GM21526 (cell line): ENCODE results near the gene LRG1.
"Not testable (repeated sequence)": the region's sequence is repeated elsewhere in the genome, so short reads cannot be mapped to it uniquely, and the experiment has no call there.

Experiments
- ATAC-seq: cut with Tn5 transposase; IDR thresholded peaks from one replicate; pipeline ENCODE4 v1.9.1; 2021; ENCODE audit warnings: moderate library complexity; ENCODE audit not compliant: unreplicated experiment, low FRiP score

LRG1 gene

DNA sequence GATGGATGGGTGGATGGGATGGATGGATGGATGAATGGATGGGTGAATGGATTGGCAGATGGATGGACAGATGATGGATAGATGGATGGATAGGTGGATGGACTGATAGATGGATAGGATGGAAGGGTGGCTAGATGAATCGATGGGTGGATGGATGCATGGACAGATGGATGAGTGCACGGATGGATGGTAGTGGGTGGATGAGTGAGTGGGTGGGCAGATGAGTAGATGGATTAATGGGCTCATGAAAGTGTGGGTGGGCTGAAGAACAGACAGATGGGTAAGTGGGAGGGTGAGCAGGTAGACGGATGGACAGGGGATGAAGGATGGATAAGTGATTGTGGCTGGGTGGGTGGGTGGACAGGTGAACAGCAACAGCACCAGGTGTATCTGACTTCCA, 13.9 kb upstream of the LRG1 start:
- no peak for ATAC-seq

DNA sequence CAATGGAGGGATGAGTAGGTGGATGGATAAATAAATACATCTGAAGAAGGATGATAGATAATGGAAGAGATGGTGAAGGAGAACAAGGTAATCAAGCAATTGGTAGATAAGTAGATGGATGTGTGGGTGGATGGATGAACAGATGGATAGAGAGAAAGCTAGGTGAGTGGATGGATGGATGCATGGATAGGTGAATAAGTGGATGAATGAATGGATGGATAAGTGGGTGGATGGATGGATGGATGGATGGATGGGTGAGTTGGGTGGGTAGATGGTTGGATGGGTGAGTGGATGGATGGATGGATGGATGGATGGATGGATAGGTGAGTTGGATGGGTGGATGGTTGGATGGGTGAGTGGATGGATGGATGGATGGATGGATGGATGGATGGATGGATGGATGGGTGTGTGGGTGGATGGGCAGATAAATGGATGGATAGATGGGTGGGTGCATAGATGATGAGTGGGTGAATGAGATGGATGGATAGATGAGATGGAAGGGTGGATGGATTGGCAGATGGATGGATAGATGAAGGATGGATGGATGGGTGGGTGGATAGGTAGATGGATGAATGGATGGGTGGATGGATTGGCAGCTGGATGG, 13.4 kb upstream of the LRG1 start:
- ATAC-seq, result no peak

DNA sequence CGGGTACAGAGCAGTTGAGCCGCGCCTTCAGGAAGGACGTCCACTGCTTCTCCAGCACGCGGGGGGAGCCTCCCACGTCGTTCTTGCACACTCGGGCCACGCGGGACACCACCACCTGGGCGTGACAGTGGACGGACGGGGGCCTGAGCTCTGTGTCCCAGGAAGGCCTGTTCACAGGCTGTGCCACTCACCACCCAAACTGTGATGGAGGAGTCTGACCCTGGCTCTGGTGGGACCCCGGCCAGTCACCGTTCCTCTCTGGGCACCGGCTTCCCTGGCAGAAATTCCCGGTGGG, 12.6 kb upstream of the LRG1 start:
- ATAC-seq, result no peak

DNA sequence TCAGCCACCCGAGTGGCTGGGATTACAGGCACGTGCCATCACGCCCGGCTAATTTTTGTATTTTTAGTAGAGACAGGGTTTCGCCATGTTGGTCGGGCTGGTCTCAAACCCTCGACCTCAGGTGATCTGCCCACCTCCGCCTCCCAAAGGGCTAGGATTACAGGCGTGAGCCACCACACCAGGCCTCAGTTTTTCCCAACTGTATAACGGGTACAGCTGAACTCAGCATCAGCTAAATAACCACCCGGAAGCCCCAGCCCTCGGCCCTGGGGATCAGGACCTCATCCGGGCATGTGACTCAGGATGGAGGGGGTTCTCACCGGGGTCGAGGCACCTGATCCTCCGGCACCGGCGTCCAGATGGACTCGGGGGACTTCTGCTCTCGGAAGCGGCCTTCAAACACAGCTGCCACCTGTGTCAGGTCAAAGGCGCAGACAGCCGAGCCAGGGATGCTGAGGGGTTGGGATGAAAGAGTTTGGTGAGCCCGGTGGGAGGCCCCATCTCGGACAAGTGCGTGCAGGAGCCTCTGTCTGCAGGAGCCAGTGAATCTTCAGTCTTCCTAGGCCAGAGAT, 10.7 kb upstream of the LRG1 start:
- ATAC-seq, result no peak

DNA sequence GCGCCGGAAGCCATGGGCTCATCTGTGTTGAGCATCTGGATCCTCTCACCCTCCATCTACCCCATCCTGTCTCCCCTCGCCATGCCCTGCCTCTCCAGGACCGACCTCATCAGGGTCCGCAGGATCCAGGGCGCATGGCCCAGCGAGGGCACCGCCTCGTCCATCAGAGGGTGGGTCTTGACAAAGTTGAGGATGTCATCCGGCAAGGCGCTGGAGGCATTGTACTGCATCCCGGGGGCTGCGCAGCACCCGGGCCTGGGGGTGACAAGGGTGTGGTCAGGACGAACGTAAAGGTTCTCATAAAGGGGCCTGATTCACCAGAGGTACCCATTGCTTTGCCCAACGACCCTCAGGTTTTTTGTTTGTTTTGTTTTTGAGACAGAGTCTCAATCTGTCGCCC, 10.2 kb upstream of the LRG1 start:
- ATAC-seq, result no peak

DNA sequence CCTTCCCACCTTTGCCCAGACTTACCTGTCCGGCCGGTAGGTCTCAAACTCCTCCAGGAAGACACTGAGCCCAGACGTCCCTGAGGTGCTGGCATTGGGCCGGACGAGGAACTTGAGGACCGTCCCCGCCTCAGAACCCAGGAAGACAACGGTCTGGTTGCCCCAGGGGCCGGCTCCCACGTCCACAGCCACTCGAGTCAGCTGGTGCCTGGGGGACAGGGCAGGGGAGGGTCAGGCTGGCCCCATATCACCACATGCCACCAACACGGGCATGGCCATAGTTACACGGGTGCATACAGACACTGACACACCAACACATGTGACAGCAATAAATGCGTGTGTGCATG, 8.4 kb upstream of the LRG1 start:
- ATAC-seq, result no peak

DNA sequence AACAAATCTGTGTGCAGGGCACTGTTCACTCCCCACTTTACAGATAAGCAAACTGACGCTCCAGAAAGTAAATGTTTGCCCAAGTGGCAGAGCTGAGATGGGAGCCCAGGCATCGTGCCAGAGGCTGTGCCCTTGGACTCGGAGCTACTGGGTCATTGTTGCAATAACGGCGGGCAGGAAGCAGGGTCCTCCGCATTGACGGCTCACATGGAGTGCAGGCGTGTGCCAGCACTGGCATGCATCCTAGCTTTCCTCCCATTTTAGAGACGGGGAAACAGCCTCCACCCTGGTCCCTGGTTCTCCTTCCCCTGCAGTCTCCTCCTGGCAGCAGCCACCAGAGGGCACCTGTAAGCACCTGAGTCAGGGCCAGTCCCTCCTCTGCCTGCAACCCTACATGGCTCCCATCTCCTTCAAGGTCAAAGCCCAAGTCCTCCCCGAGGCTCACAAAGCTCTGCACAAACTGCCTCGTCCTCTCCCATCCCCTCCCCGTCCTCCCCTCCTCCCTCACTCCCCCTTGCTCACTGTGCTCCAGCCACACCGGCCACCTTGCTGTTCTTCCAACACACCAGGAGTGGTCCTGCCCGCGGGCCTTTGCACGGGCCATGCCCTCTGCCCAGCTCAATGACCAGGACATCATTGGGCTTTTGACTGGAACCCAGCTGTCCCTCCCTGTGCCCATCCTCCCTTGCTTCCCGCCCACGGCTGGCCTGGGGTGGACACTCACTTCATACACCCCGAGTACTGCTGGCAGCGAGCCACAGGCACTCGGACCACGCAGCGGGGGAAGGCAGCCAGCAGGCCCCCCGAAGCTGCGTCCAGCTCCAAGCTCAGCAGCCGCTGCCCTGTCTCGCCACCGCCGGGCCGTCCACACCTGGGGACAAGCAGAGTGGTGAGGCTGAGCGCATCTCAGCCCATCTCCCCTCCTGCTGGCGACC, 7.7 kb upstream of the LRG1 start:
- no peak for ATAC-seq

DNA sequence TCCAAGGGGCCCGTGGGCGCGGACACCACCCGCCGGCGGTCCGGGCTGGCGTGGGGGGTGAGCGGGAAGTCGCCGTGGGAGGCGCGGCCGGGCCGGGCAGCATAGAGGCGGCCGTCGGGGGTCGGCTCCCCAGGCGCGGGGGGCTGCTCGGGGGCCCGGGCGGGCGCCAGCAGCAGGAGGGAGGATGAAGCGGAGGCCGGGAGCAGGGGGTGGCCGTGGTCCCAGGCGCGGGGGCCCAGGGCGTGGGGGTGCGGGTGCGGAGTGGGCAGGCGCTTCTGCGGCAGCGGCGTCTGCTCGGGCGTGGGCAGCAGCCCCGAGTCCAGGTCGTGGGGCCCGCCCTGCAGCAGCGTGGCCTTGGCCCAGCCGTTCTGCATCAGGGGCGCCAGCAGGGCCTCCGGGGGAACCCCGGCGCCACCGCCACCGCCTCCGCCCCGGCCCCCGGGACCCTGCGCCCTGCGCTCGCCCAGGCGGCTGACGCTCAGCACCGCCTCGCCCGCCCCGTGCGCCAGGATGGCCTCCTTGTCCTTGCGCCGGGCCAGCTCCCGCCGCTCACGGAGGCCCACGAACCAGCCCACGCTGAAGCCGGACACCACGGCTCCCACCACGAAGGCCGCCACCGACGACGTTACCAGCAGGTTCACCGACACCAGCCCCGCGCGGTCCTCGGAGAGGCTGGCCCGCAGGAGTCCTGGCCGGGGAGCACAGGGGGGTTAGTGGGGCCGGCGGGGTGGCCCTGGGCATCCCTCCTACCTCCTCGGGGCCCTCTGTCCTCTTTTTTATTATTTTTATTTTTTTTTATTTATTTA, 4.2 kb upstream of the LRG1 start:
- ATAC-seq, result no peak

DNA sequence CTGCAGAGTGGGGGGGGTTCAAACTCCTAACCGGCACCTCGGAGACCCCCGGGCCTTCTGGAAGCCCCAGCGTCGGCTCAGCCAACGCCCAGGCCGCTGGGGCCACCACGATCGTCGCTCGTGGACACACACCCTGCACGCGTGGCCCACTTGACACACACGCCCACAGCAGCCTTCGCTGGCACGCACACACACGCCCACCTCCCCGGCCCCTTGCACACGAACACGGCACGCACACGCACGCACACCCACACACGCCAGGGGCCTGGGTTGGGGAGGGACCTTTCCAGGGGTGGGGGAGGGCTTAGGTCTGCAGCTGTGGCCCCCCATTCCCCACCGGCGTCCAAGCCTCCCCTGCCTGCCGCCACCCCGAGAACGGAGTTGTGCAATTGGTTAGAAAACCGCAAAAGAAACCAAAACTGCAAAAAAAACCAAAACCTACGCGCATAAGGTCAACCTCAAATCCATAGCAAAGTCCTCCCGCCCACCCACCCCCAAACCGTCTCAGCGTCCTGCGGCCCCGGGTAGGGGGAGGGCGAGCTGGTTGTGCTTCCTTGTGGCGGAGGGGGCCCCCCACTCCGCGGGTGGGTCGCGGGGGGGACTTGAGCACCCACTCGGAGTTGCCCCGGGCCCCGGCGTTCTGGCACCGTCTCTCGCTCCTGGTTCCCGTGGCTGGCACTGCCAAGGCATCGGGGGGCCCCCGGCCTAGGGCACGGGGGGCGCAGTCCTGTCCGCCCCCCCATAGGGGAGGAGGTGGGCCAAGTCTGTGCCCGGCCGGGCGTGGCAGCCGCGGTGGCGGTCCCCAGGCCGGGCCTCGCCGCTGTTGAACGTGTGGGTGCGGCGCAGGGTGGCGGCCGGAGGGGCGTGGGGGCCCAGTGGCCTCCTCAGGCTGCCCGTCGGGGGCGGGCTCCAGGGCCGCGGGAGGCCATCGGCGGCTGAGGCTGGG, 3.3 kb upstream of the LRG1 start:
- ATAC-seq, result no peak

DNA sequence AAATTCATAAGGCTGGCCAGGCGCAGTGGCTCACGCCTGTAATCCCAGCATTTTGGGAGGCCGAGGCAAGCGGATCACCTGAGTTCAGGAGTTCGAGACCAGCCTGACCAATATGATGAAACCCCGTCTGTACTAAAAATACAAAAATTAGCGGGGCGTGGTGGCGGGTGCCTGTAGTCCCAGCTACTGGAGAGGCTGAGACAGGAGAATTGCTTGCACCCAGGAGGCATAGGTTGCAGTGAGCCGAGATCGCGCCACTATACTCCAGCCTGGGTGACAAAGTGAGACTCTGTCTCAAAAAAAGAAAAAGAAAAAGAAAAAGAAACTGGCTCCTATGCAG, 1.9 kb upstream of the LRG1 start:
- ATAC-seq, result not testable (repeated sequence)

DNA sequence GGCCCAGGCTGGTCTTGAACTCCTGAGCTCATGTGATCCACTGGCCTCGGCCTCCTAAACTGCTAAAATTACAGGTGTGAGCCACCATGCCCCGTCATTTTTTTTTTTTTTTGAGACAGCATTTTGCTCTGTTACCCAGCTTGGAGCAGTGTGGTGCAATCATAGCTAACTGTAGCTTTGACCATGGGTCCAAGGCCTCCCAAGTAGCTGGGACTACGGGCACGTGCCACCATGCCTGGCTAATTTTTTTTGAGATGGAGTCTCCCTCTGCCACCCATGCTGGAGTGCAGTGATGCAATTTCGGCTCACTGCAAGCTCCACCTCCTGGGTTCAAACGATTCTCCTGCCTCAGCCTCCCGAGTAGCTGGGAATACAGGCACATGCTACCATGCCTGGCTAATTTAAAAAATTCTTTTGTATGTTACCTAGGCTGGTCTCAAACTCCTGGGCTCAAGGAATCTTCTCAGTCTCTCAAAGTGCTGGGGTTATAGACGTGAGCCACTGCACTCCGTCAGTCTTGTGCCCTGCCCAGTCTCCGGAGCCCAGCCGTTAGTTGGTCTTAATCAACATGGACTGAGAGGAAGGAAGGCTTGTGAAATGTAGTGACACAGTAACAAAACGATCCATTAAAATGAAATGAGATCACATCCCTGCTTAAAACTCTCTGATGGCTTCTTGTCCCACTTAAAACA, 1.4 kb upstream of the LRG1 start:
- no peak for ATAC-seq

DNA sequence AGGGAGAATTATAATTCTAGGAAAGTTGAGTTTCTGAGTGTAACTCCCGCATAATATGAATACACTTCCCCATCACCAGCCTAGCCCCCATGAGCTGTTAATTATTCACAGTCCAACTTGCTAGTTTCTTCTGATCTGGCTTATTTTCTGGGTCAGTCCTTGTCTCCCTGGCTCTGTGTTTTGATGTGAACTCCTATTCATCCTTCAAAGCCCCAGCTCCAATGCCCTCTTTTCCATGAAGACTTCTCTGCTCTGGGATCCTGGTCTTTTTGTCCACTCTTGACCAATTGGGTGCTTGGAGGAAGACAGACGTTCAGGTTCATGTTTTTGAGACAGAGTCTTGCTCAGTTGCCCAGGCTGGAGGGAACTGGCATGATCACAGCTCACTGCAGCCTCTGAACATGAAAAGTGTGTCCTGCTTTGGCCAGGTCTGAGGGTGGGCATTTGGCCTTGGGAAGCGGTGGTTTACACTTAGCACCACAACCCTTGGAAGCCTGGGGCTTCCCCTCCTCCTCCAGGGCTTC, 605 bp downstream of the LRG1 start:
- no peak for ATAC-seq

DNA sequence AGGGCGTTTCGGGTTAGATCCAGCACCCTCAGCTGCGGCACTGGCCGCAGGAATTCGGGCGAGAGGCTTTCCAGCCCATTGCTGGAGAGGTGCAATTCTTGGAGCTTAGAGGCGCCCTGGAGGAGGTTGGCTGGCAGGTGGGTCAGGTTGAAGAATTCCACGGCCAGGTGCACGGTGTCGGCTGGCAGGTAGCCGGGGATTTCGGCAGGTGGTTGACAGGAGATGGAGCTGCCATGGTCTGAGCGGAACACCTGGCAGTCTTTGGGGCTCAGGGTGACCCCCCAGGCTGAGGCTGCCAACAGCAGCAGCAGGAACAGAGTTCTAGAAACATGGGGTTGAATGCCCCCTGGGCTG, 1.3 kb downstream of the LRG1 start:
- no peak for ATAC-seq

DNA sequence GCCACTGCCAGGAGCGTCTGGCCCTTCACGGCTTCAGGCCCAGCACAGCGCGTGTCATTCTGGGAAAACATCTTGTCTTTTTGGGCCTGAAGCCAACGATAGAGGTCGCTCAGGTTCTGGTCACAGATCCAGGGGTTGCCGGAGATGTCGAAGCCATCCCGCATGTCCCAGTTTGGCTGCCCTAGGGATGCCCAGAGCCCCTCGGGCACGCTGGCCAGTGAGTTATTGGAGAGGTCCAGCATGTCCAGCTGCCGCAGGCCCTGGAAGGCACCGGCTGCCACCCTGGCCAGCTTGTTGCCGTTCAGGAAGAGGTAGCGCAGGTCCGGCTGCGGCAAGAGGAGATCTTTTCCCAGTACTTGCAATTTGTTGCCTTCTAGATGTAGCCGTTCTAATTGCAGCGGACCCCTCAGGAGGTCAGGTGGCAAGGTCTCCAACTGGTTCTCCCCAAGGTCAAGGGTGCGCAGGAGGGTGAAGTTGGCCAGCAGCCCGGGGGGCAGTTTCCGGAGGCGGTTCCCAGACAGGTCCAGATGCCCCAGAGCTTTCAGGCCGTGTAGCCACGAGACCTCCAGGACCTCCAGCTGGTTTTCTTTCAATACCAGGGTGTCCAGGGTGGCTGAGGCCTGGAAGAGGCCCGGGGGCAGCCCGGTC, 1.8 kb downstream of the LRG1 start:
- no peak for ATAC-seq

DNA sequence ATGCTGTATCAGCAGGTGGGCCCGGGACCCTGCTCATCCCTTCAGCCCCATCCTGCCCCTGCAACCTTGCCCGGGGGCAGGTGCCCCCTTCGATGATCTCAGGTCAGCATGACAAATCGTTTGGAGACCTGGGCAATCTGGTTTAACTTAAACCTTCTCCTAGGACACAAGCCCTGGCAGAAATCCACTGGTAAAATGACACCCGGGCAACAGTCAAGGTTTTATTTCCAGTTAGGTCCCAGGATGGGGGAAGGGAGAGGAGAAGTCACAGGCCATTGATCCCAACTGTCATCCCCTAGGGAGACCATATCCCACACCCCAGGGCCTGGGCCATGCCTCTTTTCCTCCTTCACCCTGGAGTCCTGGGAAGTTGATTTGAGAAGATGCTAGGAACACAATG, 3.0 kb downstream of the LRG1 start:
- ATAC-seq, result no peak

DNA sequence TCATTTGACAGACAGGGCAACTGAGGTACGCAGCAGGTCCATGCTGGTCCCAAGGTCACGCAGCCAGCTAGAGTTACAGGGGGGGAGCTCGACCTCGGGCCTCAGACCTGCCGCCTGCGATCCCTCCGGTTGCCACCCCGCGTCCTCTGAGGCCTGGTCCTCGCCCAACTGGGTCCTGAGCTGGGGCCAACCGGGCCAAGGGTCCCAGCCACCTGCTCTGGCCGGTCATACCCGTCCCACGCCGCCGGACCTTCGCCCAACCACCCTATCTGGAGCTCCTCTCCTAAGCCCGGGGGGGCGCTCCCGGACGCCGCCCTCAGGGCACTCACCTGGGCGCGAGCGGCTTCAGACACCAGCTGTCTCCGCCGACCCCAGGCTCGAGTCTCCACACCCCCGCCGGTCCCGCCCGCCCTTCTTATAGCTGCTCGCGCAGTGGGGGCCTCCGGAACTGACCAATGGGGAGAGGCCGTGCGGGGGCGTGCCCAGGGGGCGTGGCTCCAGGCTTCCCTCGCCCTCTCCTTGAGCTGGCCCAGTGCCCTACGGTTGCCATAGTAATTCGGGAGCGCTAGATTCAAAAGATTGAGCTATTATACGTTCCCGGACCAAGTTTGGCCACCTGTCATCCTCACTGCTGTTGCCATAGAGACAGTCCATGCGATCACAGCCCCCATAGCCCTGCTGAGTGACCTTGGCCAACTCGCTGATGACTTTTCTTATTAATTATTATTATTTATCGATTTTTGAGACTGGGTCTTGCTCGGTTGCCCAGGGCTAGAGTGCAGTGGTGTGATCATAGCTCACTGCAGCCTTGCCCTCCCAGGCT, 4.8 kb downstream of the LRG1 start, which contains the start of gene PLIN5:
PLIN5 (minus strand) TSS at position 389 of the 823 bp plus-strand sequence. CDS start 1,150 bp downstream, outside the sequence.
- ATAC-seq, result no peak

DNA sequence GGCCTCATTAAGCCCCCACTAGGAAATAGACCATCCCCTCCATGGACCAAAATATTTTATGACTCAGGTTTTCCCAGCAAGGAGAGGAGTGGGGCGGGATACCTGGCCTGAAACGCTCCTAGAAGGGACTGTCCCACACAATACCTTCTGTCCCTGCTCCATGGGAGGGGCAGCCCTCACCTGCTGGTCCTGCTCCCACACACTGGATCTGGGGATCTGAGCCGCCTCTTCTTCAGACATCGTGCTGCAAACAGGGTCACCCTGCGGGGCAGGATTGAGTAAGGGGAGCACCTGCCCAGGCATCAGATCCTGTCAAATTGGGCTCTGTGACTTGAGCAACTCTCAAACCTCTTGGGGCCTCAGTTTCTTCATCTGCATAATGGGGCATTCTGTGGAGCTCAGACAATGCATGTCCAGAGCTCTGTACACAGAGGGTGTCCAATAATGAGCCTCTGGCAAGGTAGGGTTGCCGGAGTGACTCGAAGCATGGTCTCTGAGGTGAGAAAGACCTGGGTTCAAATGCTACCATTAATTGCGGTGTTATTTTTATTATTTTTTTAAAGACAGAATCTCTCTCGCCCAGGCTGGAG, 5.9 kb downstream of the LRG1 start:
- no peak for ATAC-seq

DNA sequence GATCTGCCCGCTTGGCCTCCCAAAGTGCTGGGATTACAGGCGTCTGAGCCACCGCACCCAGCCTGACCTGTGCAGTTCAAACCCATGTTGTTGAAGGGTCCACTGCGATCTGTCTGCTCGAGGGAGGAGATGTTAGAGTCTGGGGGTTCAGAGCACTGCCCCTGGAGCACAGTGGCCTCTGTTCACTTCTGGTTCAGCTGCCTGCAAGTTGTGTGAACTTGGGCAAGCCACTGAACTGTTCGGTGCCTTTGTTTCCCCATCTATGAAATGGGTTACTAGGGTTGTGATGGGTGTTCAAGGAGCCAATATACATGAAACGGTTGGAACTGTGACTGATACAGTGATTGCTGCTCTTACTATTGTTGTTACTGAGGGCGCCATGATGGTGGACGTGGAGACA, 6.5 kb downstream of the LRG1 start:
- no peak for ATAC-seq
